HEK293T (cell line): Measurements from ENCODE around the gene SLC34A1.

Experiments used
- ELF4 ChIP-seq: fragments of 450-650 bp; IDR thresholded peaks from 2 replicates; pipeline ENCODE4 v1.6.1; 2017; ENCODE audit warnings: antibody characterized with exemption
- FOXK2 ChIP-seq: fragments of 450-650 bp; IDR thresholded peaks from 2 replicates; pipeline ENCODE4 v1.6.1; 2016; ENCODE audit warnings: mild to moderate bottlenecking
- SP1 ChIP-seq: fragments of 450-650 bp; IDR thresholded peaks from 2 replicates; pipeline ENCODE4 v1.6.1; 2017
- TARDBP ChIP-seq: fragments of 450-650 bp; IDR thresholded peaks from 2 replicates; pipeline ENCODE4 v1.6.1; 2016
- ZNF384 ChIP-seq: fragments of 450-650 bp; IDR thresholded peaks from 2 replicates; pipeline ENCODE4 v1.6.1; 2016

GRCh38 chr5:177390363-177391300 is 6.4 kb downstream of the SLC34A1 start:
- TF ChIP-seq SP1 (no peak), ZNF384 (no peak), FOXK2 (no peak), TARDBP (no peak), ELF4 (no peak)
